Measurements from ENCODE around the gene BIRC2.

GRCh38 chr11:102387043-102387781, 40.2 kb downstream of the BIRC2 start:
- no peak for TF ChIP-seq SETDB1 (IDR thresholded peaks at IDR 0.05; ENCODE audit: low read length)
- TF ChIP-seq NR2C2 (CRISPR knock-in tag; IDR thresholded peaks at IDR 0.05) = no peak
- TF ChIP-seq NR2C2 (tag; IDR thresholded peaks at IDR 0.05) = no peak
- TF ChIP-seq RAD21 (CRISPR knock-in tag; conservative IDR thresholded peaks at IDR 0.05 in 1 of 2, IDR thresholded peaks at IDR 0.05 in 1 of 2) = no peak
- TF ChIP-seq E2F5 (CRISPR knock-in tag; IDR thresholded peaks at IDR 0.05) = no peak
- no peak for TF ChIP-seq CREM (IDR thresholded peaks at IDR 0.05; ENCODE audit: low read depth)
- no peak for TF ChIP-seq ZNF24 (IDR thresholded peaks at IDR 0.05)
- peak; percentile 64 for TF ChIP-seq POLR2AphosphoS5 (IDR thresholded peaks at IDR 0.05; ENCODE audit: control insufficient read depth, insufficient read depth, low read depth, low read length)
- TF ChIP-seq CTCF (IDR thresholded peaks at IDR 0.05 in 2 of 3, conservative IDR thresholded peaks at IDR 0.05 in 1 of 3; ENCODE audit: insufficient read depth in 2 of 3, low read depth in 1 of 3, low read length in 3 of 3) = no peak
- TF ChIP-seq SFPQ (IDR thresholded peaks at IDR 0.05; ENCODE audit: low read depth, low read length) = no peak

Measured in K562 (cell line).